Measurements from ENCODE around the gene KCNMA1.
"Not testable (repeated sequence)": the region's sequence is repeated elsewhere in the genome, so short reads cannot be mapped to it uniquely, and the experiment has no call there.

Gene KCNMA1

DNA sequence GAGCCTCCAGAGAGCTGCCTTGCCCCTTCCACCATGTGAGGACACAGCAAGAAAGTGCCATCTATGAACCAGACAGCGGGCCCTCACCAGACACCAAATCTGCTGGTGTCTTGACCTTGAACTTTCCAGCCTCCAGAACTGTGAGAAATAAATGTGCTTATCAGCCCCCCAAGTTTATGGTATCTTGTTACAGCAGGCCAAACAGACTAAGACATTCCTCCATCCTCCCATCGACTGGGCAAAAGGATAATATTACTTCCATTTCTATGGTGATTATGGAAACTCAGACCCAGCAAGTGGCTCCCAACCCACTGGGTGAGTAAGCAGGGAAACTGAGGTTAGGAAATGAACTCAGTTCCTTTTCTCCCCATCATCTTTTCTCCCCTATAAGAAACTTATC lies 288.4 kb downstream of the KCNMA1 start:
- DNase-seq (ENCODE audit: low read depth in 2 of 3, low spot score in 2 of 3) = no peak

GRCh38 chr10:77348751-77349150 lies 288.9 kb downstream of the KCNMA1 start:
- DNase-seq (ENCODE audit: low read depth in 2 of 3, low spot score in 2 of 3) = no peak

GRCh38 chr10:77348082-77348481 lies 289.5 kb downstream of the KCNMA1 start:
- no peak for DNase-seq (ENCODE audit: low read depth in 2 of 3, low spot score in 2 of 3)

- DNase-seq (ENCODE audit: low read depth in 2 of 3, low spot score in 2 of 3) = no peak
These were observed 290.6 kb downstream of the KCNMA1 start for GRCh38 chr10:77347052-77347451.

DNA sequence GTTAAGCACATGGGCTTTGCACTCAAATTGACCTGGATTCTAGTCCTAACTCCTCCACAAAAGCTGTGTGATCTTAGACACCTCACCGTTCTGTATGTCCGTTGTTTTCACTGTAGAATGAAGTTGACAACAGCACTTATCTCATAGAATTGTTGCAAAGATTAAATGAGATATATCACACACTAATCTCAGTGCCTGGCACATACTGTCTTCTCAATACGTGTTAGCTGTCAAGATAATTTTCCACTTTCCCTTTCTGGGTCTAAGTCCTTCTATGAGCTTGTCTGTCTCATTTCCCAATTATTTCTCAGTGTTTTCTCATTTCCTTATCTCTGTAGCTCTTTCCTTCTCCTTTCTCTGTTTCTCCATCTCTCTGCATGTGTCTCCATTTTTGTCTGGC lies 296.6 kb downstream of the KCNMA1 start:
- no peak for DNase-seq (ENCODE audit: low read depth in 2 of 3, low spot score in 2 of 3)

DNA sequence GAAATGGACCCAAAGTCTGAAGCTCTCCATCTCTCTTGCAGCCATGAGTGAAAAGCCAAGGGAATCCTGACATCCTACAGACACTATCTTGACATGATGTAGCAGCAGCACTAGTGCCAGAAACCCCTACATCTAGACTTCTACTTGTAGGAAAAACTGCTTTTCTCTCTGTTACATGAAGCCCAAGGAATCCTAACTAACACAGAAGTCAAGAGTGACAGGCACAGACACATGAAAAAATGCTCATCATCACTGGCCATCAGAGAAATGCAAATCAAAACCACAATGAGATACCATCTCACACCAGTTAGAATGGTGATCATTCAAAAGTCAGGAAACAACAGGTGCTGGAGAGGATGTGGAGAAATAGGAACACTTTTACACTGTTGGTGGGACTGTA lies 297.7 kb downstream of the KCNMA1 start:
- not testable (repeated sequence) for DNase-seq (ENCODE audit: low read depth in 2 of 3, low spot score in 2 of 3)

DNA sequence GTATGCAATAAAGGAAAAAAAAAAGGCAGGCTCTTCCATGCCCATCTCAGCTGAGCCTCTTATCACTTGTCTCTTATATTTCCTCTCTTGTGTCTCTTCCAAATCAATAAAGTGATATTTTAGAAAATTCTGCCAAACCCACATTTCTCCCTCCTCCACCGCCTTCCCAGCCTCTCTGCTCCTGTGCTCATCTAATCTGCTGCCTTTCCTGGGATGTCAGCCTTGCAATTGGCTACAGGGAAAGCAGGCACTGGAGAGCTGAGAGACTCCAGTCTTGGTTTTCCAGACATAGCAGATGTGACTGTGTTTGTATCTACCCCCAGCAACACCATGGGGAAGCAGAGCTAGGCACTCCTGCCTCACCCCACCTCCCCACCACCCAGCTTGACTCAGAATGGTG lies 298.4 kb downstream of the KCNMA1 start:
- DNase-seq (ENCODE audit: low read depth in 2 of 3, low spot score in 2 of 3) = no peak

DNA sequence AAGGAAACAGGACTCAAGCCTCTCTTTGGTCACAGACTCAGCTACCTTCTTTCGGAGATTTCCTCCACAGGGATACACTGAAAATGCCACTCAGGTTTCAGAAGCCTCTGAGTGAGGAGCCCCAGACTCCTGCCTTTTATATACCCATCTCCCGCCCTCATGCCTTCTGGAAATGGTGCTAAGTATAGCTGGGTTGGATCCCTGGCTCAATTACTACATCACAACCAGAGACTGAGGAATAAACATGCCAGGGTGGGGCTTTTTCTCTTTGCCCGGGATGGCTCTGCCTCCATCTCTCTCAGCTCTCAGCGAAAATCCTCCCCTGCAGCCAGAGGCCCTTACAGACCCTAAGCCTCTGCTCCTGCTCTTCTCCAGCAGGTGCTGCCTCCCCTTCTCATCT lies 299.5 kb downstream of the KCNMA1 start:
- DNase-seq (ENCODE audit: low read depth in 2 of 3, low spot score in 2 of 3) = no peak

DNA sequence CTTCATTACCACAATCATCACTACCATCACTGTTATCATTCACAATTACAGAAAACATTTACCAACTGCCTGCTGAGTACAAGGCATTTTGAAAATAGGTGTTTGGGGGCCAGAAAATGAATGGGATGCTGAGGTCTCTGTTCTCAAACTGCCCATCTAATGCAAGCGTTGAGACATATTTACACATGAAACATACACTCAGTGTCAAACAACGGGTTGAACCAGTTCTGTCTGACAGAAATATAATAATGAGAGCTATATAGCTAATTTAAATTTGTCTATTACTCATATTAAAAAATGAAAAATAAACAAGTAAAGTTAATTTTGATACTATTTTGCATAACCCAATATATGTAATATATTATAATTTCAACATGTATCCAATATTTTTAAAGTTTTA lies 303.1 kb downstream of the KCNMA1 start:
- no peak for DNase-seq (ENCODE audit: low read depth in 2 of 3, low spot score in 2 of 3)

GRCh38 chr10:77333610-77334340 lies 303.8 kb downstream of the KCNMA1 start:
- DNase-seq (ENCODE audit: low read depth in 2 of 3, low spot score in 2 of 3) = no peak

DNA sequence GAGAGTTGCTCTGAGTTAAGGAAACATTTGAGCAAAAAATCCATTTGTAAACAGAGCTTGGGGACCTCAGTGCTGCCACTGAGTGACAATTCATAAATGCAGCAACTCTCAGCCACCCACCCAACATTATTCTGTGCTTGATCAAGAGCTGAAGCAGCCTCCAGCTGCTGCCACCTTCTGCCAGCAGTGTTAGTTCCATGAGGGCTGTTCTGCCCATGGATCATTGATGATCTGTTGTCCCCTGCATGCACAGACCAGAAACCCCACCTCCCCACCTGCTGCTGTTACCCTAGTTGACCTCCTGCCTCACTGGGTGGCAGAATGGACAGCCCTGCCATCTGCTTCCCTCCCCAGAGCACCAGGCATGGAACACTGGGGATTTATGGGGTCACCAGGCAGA lies 305.4 kb downstream of the KCNMA1 start:
- no peak for DNase-seq (ENCODE audit: low read depth in 2 of 3, low spot score in 2 of 3)

- no peak for DNase-seq (ENCODE audit: low read depth in 2 of 3, low spot score in 2 of 3)
These were observed 309.3 kb downstream of the KCNMA1 start for GRCh38 chr10:77328272-77328816.

DNA sequence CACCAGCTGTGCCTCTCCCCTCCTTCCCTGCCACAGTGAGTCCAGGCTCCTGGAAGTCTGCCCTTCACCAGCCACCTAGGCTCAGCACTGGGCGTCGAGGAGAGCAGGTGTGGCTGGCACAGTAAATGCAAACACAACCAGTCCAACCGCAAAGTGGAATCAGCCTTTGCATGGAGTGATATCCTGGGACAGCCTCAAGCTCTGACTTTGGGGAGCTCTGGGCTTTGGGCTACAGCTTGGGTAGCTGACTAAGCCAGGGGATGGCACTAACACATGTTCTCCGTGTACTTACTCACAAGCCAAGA lies 312.4 kb downstream of the KCNMA1 start:
- no peak for DNase-seq (ENCODE audit: low read depth in 2 of 3, low spot score in 2 of 3)

- no peak for DNase-seq (ENCODE audit: low read depth in 2 of 3, low spot score in 2 of 3)
These were observed 315.8 kb downstream of the KCNMA1 start for GRCh38 chr10:77321838-77322237.

DNA sequence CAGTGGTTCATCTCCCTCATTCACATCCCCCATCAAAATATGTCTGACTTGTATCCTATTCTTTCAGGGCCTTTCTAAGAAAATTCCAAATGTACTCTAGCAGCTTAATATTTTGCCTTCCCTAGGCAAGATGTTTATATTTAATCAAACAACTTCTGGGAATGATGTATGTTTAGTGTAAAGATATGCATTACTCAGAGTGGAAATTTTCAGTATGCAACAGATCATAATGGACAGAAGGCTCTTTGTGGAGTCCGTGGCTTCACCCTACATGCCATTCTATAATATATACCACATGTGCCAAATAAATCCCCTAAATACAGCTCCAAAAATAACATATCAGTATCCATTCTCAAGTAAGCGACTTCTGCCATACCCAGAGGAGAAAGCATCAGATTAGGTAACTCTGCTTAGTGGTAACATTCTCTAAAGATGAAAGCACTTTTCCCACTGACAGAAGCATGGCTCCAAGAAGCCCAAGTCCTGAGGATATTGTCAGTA lies 316.6 kb downstream of the KCNMA1 start:
- no peak for DNase-seq (ENCODE audit: low read depth in 2 of 3, low spot score in 2 of 3)

DNA sequence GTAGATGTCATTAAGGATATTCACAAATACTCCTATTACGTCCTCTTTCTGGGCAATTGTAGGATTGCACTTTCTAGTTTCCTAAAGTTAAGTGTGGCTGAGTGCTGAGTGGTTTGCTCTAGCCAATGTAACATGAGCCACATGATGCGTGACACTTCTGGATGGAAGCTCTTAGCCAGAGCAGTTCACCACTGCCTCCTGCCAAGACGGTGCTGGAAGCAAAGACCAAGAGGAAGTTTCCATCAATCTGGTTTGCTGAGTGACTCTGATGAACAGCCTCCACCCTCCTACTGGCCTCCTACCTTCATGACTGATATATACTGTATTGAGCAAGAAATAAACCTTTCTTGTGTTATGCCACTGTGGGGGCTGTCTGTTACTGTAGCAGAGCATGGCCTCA lies 318.1 kb downstream of the KCNMA1 start:
- no peak for DNase-seq (ENCODE audit: low read depth in 2 of 3, low spot score in 2 of 3)

- no peak for DNase-seq (ENCODE audit: low read depth in 2 of 3, low spot score in 2 of 3)
These were observed 318.9 kb downstream of the KCNMA1 start for GRCh38 chr10:77318739-77319138.

DNA sequence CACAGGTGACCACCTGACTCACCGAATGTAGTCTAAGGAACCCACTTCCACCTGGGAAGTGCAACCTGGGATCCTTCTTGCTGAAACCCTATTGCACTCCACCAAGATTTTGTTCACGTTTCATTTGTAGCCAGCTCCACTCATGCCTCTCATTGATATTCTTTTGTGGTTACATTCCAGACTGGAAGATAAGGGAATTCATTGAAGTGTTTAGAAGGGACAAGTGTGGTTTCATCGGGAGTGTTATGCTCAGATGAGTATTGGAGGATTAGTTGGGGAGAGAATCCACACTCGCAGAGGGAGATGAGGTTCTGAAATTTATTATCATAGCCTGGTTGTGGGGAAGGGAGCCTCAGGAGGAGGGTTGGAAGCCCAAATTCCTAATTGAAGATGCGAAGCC lies 320.4 kb downstream of the KCNMA1 start:
- DNase-seq (ENCODE audit: low read depth in 2 of 3, low spot score in 2 of 3) = no peak

- DNase-seq (ENCODE audit: low read depth in 2 of 3, low spot score in 2 of 3) = no peak
These were observed 322.0 kb downstream of the KCNMA1 start for GRCh38 chr10:77315496-77316129.

DNA sequence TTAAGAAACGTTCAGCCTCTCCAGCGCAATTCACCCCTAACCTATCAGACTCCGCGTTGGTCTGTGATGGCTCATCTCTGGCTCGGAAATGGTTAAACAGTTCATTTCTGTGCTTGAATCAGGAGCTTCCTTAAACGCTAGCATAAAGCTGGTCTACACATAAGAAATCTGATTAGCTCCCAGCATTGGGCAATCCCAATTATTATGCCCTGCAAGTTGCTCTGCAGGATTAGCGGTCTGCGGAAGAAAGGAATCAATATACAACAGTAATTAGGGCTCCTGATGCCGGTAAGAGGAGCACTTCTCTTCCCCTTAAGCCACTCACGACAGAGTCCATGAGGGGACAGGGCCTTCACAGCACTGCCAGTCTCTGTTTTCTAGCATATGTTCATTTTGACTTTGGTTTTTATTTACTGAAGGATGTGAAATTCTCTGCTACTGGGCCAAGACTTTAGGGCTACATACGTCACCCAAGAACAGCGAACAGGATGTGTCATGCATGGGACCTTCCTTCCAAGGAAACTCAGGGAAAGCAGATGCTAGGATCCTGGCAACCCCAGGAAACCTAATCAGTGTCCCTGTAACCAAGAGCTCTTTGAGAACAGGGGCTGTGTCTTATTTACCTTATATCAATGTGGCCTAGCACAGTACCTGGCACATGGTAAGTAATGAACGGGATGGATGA lies 324.4 kb downstream of the KCNMA1 start:
- DNase-seq (ENCODE audit: low read depth in 2 of 3, low spot score in 2 of 3) = no peak

DNA sequence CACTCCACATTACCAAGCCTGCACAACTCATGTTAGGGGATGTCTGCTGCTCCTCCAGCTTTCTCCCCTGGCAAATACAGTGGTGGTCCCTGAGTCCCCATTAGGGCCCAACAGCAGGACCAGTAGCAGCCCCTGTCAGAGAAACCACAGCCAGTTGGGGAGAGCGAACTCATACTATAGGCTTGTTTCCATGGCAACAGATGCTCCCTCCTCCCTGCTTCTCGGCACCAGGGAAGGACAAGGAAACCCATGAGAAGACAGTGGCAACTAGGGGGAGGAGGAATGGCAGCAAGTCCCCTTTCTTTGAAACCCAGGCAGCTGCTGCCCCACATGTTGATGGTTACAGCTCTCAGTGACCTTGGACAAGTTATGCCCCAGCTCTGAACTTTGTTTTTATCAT lies 326.4 kb downstream of the KCNMA1 start:
- no peak for DNase-seq (ENCODE audit: low read depth in 2 of 3, low spot score in 2 of 3)

- no peak for DNase-seq (ENCODE audit: low read depth in 2 of 3, low spot score in 2 of 3)
These were observed 327.2 kb downstream of the KCNMA1 start for GRCh38 chr10:77310288-77310840.

Measured in activated CD8-positive, alpha-beta memory T cell treated with anti-CD3 and anti-CD28 coated beads for 48 hours (primary cell).